Measurements from ENCODE around the gene CEBPA. TPM values are rescaled to one million over a fixed set of nuclear protein-coding genes. Genes with fewer than 3 reads are reported as not detected.

The CEBPA gene
- total RNA-seq, 1 donor from 2014 or later: 0.51 TPM

DNA sequence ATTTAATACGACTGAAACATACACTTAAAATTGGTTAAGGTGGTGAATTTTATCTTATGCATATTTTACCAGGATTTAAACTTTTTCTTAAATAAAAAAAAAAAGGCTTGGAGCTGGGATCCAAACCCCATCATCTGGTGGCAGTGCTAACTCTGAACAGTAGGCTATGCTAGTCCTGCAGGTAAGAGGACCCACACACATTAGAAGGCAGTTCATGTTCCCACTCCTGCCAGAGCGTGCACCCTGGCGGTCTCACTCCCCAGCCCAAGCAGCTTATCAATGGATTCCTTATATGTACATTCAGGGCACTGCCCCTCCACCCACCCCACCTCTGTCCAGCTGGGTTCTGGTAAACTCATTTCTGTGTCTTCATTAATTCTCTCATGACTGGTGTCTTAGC lies 31.3 kb upstream of the CEBPA start:
- peaks cover 4% of the 10 kb centered on the region for H3K9me3 Mint-ChIP-seq
- peaks cover 8% of the 10 kb centered on the region for H3K27me3 Mint-ChIP-seq
- intact Hi-C loops (cut with micrococcal nuclease): no loop called here
- TF ChIP-seq, protein P1, sequence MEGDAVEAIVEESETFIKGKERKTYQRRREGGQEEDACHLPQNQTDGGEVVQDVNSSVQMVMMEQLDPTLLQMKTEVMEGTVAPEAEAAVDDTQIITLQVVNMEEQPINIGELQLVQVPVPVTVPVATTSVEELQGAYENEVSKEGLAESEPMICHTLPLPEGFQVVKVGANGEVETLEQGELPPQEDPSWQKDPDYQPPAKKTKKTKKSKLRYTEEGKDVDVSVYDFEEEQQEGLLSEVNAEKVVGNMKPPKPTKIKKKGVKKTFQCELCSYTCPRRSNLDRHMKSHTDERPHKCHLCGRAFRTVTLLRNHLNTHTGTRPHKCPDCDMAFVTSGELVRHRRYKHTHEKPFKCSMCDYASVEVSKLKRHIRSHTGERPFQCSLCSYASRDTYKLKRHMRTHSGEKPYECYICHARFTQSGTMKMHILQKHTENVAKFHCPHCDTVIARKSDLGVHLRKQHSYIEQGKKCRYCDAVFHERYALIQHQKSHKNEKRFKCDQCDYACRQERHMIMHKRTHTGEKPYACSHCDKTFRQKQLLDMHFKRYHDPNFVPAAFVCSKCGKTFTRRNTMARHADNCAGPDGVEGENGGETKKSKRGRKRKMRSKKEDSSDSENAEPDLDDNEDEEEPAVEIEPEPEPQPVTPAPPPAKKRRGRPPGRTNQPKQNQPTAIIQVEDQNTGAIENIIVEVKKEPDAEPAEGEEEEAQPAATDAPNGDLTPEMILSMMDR (IDR thresholded peaks at IDR 0.05): no peak
- POLR2A ChIA-PET: no interaction called here
- ATAC-seq (ENCODE audit: low read depth): no peak
- CTCF ChIA-PET: no interaction called here
- H3K27ac Mint-ChIP-seq: no peak overlapping the region
- H3K4me1 Mint-ChIP-seq: peaks cover 19% of the 10 kb centered on the region
- H3K36me3 Mint-ChIP-seq (ENCODE audit: low read depth): no peaks in the 10 kb centered on the region
- DNase-seq: no peak
- H3K4me3 Mint-ChIP-seq: no peak overlapping the region

- Mint-ChIP-seq H3K27me3 (peaks cover 7% of the 10 kb centered on the region), H3K4me1 (peaks cover 19% of the 10 kb centered on the region), H3K27ac (no peak overlapping the region), H3K4me3 (no peak overlapping the region), H3K9me3 (peaks cover 4% of the 10 kb centered on the region), H3K36me3 (ENCODE audit: low read depth) (no peaks in the 10 kb centered on the region)
- ChIA-PET CTCF (no interaction called here), POLR2A (no interaction called here)
- intact Hi-C loops (cut with micrococcal nuclease): no loop called here
- ATAC-seq (ENCODE audit: low read depth) (no peak), DNase-seq (no peak)
- TF ChIP-seq, protein P1 (IDR thresholded peaks at IDR 0.05): no peak
Observed at GRCh38 chr19:33333151-33333550, 30.8 kb upstream of the CEBPA start.

- Mint-ChIP-seq H3K4me1 (peaks cover 19% of the 10 kb centered on the region), H3K36me3 (ENCODE audit: low read depth) (no peaks in the 10 kb centered on the region), H3K4me3 (peak overlapping the region; percentile 44), H3K27ac (peak overlapping the region; percentile 70), H3K9me3 (peaks cover 4% of the 10 kb centered on the region), H3K27me3 (peaks cover 7% of the 10 kb centered on the region)
- DNase-seq (no peak), ATAC-seq (ENCODE audit: low read depth) (peak; percentile 49)
- POLR2A ChIA-PET: interaction anchor here (0.7 to 1.2 kb wide), 2 partner anchors 30 to 42 kb away, joined by 3 read pairs; partner anchors contain the start of gene CEBPA
- TF ChIP-seq, protein P1 (IDR thresholded peaks at IDR 0.05): no peak
- intact Hi-C loops (cut with micrococcal nuclease): no loop called here
- CTCF ChIA-PET: no interaction called here
Observed at GRCh38 chr19:33332248-33332647, 29.9 kb upstream of the CEBPA start.

DNA sequence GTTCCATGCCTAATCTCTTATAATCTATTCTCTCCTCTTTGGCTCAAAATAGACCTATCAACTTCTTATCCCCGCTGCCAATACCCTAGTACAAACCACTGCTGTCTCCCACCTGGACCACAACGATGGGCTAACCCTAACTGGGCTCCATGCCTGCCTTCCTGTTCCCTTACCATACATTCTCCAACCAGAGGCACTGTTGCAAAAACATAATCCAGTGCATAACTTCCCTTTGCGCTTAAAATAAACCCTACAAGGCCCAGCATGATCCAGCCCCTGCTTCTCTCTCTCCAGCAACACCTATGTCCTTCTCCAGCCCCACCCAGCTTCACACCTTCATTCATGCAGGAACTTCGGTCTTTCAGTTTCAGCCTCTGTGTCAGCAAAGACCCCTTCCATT lies 27.4 kb upstream of the CEBPA start:
- intact Hi-C loops (cut with micrococcal nuclease): no loop called here
- DNase-seq (no peak), ATAC-seq (ENCODE audit: low read depth) (no peak)
- Mint-ChIP-seq H3K9me3 (peaks cover 4% of the 10 kb centered on the region), H3K4me1 (peaks cover 19% of the 10 kb centered on the region), H3K36me3 (ENCODE audit: low read depth) (no peaks in the 10 kb centered on the region), H3K4me3 (no peak overlapping the region), H3K27ac (no peak overlapping the region), H3K27me3 (peaks cover 7% of the 10 kb centered on the region)
- ChIA-PET POLR2A (no interaction called here), CTCF (no interaction called here)
- TF ChIP-seq, protein P1 (IDR thresholded peaks at IDR 0.05): no peak

DNA sequence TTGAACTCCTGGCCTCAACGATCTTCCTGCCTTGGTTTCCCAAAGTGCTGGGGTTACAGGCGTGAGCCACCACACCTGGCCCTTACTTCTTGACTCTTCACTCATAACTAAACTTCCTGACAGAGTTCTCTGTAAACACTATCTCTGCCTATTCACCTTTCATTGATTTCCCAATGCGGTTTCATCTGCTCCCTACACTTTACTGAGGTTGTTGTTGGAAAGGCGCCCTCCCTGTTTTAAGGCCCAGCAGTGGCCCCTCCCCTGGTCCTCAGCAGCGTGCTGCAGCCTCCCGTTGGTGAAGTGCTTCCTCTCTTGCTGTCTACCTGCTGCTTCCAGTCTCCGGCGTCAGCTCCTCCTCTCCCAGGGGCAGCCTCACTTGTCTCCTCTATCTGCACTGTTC lies 26.7 kb upstream of the CEBPA start:
- Mint-ChIP-seq H3K36me3 (ENCODE audit: low read depth) (no peaks in the 10 kb centered on the region), H3K27ac (no peak overlapping the region), H3K9me3 (peaks cover 4% of the 10 kb centered on the region), H3K27me3 (peaks cover 7% of the 10 kb centered on the region), H3K4me1 (peaks cover 19% of the 10 kb centered on the region), H3K4me3 (no peak overlapping the region)
- ATAC-seq (ENCODE audit: low read depth) (no peak), DNase-seq (no peak)
- intact Hi-C loops (cut with micrococcal nuclease): no loop called here
- CTCF ChIA-PET: no interaction called here
- POLR2A ChIA-PET: no interaction called here
- TF ChIP-seq, protein P1 (IDR thresholded peaks at IDR 0.05): no peak

Measured in activated B cell treated with CpG ODN at 0.5 μM for 24 hours (primary cell).